Stimulated activated CD8-positive, alpha-beta memory T cell treated with anti-CD3 and anti-CD28 coated beads, Interleukin-4, amount 100 ng/mL, for 24 hours (primary cell): Measurements from ENCODE around the gene PGBD5.

Experiments
- DNase-seq: peaks from one replicate; pipeline ENCODE4 v3.0.0-alpha.2; 2020; ENCODE audit warnings: low read depth

The PGBD5 gene

GRCh38 chr1:230348386-230349019 lies 77.6 kb downstream of the PGBD5 start:
- no peak for DNase-seq

GRCh38 chr1:230347896-230348295 lies 78.2 kb downstream of the PGBD5 start:
- DNase-seq, result no peak

- no peak for DNase-seq
Measured at GRCh38 chr1:230345139-230345885, 80.8 kb downstream of the PGBD5 start.

GRCh38 chr1:230342699-230343098 lies 83.4 kb downstream of the PGBD5 start:
- no peak for DNase-seq

- DNase-seq, result no peak
Measured at GRCh38 chr1:230342019-230342418, 84.1 kb downstream of the PGBD5 start.

- DNase-seq, result no peak
Measured at GRCh38 chr1:230341162-230341546, 85.0 kb downstream of the PGBD5 start.

GRCh38 chr1:230340526-230341161 lies 85.5 kb downstream of the PGBD5 start:
- no peak for DNase-seq

- no peak for DNase-seq
Measured at GRCh38 chr1:230339033-230339432, 87.1 kb downstream of the PGBD5 start.

GRCh38 chr1:230337266-230337665 lies 88.9 kb downstream of the PGBD5 start:
- DNase-seq, result no peak

GRCh38 chr1:230335861-230336522 lies 90.1 kb downstream of the PGBD5 start:
- no peak for DNase-seq

- no peak for DNase-seq
Measured at GRCh38 chr1:230334447-230334837, 91.7 kb downstream of the PGBD5 start.

- no peak for DNase-seq
Measured at GRCh38 chr1:230333590-230334446, 92.3 kb downstream of the PGBD5 start.

GRCh38 chr1:230332575-230333066 lies 93.5 kb downstream of the PGBD5 start:
- DNase-seq, result no peak

GRCh38 chr1:230332061-230332460 lies 94.1 kb downstream of the PGBD5 start:
- DNase-seq, result no peak

- no peak for DNase-seq
Measured at GRCh38 chr1:230330157-230330556, 96.0 kb downstream of the PGBD5 start.

GRCh38 chr1:230328342-230329015 lies 97.7 kb downstream of the PGBD5 start:
- no peak for DNase-seq

- DNase-seq, result no peak
Measured at GRCh38 chr1:230327892-230328284, 98.2 kb downstream of the PGBD5 start.

GRCh38 chr1:230326971-230327891 lies 98.9 kb downstream of the PGBD5 start:
- DNase-seq, result no peak

GRCh38 chr1:230323686-230324085 lies 102.4 kb downstream of the PGBD5 start:
- no peak for DNase-seq

GRCh38 chr1:230322967-230323547 lies 103.1 kb downstream of the PGBD5 start:
- DNase-seq, result no peak
